GOT3 (cell line): ENCODE measurements around the gene STAP2.
"Not testable (repeated sequence)": the region's sequence is repeated elsewhere in the genome, so short reads cannot be mapped to it uniquely, and the experiment has no call there.

Experiments
- DNase-seq: peaks from one replicate; lab custom pipeline; 2025; ENCODE audit warnings: mixed read lengths; lab: John Stamatoyannopoulos, UW

The STAP2 gene

DNA sequence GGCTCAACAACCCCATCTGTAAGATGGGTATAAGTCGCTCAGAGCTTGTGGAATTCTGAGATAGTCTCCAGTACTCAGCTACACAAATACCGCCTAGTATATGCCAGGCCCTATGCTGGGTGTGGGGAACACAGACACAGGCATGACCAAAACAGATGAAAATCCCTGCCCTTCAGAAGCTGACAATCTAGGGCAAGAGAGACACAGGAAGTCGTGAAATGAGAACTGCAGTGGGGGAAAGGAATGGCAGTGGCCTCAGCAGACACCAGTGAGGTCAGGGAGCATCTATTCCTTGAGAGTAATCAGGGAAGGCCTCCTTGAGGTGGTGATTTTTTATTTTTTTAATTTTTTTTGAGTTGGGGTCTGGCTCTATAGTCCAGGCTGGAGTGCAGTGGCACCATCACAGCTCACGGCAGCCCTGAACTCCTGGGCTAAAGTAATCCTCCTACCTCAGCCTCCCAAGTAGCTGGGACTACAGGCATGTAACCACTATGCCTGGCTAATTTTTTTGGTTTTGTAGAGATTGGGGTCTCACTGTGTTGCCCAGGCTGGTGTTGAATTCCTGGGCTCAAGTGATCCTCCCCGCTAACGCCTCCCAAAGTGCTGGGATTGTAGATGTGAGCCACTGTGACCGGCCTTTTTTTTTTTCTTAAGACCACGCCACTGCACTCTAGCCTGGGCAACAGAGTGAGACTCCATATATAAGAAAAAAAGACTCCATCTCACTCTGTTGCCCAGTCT is 39.6 kb downstream of the STAP2 start:
- DNase-seq: no peak

DNA sequence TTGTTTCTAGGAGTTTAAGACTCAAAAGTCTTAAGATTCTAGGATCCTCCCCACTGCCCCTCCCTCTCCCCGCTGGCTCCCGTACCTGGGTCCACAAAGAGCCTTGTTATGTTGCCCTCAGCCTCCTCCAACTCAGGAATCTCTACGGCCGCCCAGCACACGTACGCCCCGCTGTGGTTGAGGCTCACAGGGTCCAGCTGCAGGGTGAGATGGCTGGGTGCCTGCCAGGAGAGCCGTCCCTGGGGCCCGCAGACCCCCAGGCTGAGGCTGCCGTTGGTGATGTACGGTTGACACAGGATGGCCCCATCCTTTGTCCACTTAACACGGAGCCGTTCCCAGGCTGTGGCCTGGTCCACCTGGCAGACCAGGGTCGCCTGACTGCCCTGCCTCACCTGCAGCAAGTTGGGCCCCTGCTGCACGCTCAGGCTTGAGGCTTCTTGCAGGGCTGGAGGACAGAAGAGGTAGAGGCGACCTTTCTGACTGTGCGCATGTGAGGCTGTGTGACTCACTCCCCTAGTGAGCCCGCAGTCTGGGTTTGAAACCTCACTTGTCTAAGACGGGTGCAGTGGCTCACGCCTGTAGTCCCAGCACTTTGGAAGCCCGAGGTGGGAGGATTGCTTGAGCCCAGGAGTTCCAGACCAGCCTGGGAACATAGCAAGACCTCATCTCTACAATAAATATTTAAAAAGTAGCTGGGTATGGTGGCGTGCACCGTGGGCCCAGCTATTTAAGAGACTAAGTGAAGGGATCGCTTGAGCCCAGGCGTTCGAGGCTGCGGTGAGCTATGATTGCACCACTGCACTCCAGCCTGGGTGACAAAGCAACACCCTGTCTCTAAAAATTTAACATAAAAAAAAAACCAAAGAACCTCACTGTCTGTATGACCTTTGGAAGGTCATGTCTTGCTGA is 40.5 kb downstream of the STAP2 start:
- DNase-seq: no peak

DNA sequence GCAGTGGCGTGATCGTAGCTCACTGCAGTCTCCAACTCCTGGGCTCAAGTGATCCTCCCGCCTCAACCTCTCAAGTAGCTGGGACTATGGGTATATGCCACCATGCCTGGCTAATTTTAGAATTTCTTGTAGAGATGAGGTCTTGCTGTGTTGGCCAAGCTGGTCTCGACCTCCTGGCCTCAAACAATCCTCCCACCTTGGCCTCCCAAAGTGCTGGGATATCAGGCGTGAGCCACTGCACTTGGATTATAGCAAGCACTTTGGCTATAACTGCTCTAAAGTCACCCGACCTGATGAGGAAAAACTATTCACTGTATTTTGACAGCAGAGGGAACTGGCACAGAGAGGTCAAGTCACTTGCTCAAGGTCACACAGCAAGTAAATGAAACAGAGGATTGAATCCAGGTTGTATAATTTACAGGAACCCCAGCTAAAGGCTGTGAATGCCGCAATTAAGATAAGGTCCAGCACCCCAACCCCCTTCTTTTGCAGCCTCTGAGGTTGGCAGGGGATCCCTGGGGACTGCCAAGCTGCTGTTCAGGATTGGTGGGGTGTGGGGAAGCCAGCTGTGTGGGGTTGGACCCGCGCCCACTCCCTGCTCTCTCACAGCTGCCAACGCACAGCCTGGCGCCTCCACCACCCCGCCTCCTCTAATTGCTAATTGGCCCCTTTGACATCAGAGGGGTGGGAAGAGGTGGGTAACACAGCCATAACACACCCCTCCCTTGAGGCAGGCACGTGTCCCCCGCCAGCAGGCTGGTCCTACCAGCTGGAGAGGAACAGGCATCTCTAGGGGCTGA is 42.5 kb downstream of the STAP2 start:
- DNase-seq: no peak

DNA sequence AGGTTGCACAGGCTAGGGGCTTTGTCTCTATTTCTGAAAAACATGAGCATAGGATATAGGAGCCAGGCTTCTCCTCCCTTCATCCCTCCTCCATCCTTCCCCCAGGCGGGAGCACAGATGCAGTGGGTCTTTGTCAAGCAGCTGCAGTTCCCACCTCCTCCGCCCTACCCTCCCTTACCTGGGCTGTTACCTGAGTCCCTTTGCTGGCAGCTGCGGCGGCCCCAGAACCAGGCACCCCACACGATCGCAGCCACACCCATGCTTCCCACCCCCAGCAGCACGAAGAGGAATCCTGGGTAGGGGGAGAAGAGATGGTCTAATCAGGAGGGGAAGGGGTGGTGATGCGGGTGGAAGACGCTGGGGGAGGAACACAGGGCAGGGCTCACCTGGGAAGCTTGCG is 44.2 kb downstream of the STAP2 start:
- DNase-seq: no peak

DNA sequence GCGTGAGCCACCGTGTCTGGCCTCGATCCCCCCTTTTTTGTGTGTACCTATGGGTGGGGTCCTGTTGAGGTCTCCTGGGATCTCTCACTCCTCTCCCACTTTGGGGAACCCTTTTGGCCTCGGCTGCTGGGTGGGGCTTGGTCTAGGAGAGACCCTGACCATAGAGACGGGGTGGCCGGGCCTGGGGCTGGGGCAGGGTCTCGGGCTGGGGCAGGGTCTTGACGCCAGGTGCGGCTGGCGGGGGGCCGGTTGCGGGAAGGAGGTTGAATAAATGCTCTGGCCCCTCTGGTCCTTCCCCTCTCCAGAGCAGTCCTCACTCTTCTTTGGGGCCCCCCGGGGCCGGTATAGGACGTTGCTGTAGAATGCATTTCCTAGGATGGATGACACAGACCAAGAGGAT is 46.1 kb downstream of the STAP2 start:
- DNase-seq: no peak

DNA sequence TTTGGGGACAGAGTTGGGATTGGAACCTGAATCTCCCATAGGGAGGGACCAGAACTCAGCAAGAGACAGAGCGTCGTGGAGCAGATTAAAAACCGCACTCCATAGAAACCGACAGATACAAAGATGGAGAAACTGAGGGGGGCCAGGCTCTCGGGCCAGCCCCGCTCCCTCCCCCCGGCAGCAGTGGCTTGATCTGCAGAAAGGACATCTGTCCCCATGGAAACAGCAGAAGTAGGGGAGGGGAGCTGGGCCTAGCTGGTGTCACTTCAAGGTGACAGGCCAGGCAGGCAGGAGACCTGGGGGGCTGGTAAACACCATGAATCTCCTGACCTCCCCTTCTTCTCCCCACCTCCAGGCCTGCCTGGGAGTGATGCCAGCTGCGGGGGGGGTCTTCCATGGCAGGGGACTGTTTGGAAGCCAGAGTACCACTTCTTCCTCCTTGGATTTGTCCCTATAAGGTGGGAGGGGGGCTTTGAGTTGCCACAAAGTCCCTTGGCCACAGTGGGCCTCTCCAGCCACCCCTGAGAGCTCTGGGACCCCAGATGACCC is 47.4 kb downstream of the STAP2 start:
- DNase-seq: no peak

DNA sequence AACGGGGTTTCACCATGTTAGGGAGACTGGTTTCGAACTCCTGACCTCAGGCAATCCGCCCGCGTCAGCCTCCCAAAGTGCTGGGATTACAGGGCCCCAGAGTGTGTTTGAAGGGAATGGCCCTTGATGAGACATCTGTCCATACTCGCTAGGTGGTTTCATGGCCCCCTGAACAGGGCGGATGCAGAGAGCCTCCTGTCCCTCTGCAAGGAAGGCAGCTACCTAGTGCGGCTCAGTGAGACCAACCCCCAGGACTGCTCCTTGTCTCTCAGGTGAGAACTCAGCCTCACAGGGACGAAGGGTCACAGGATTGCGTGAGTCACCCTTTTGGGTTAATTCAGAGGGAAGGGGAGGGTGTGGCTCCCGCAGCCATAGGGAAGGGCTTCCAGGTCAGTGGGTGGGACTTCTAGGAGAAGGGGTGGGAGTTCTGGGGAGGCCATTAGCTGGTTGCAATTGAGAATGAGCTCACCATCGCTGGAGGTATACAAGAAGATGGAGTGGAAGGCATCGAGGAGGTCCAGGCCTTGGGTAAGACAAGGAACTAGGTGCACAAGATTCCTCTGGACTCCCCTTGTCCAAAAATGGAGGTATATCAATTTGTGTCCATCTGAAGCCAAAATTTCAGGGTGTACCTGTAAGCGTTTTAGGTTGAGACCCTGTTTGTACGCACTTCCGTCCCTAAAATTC is 50.4 kb downstream of the STAP2 start:
- DNase-seq: no peak

DNA sequence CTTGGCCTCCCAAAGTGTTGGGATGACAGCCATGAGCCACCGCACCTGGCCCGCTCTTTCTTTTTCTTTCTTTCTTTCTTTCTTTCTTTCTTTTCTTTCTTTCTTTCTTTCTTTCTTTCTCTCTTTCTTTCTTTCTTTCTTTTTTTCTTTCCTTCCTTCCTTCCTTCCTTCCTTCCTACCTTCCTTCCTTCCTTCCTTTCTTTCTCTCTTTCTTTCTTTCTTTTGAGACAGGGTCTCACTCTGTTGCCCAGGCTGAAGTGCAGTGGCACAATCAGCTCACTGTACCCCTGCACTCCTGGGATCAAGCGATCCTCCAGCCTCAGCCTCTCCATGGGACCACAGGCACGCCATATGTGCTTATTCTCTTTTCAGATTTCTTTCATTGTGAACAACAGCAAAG is 52.5 kb downstream of the STAP2 start:
- DNase-seq: not testable (repeated sequence)

DNA sequence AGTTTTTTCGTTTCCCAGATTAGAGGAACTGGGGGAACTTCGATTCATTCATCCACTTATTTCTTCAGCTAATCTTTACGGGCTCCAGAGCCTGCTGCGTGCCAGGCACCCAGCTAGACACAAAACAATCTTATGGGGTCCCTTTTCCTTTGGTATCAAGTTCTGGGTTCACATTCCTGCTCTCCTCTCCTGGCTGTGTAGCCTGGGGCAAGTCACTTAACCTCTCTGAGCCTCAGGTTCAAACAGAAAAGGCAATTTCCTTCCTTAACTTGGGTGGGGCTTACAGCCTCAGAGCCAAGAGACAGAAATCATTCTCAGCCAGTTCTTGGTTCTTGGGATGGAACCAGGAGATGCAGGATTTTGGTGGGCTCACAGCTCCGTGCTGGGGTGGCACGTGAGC is 53.7 kb downstream of the STAP2 start:
- no peak for DNase-seq

DNA sequence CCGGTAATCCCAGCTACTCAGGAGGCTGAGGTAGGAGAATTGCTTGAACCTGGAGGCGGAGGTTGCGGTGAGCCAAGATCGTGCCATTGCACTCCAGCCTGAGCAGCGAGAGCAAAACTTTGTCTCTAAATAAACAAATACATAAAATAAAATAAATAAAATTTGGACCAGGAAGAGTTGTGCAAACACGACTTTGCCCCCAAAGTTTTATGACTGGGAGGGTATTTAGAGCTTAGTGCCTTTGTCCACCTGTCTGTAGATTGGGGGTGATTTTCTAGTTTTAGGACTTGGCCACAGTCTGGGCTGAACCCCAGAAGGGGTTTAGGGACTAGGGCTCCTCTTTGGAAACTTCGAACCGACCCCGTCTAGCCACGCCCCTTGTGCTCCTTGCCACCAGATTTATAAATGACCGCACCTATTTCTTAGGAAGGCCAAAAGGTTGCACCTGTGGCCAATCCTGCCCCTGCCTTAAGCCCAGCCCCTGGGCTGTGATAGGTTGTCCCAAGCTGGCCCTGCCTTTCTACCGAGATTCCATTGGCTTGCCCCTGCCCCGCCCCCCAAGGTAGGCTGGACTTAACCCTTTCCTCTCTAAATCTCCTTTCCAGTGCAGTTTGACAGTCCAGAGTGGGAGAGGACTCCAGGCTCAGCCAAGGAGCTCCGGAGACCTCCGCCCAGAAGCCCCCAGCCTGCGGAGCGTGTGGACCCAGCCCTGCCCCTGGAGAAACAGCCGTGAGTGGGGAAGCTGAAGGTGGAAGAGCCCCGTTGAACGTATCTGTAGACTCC is 54.3 kb downstream of the STAP2 start:
- no peak for DNase-seq

DNA sequence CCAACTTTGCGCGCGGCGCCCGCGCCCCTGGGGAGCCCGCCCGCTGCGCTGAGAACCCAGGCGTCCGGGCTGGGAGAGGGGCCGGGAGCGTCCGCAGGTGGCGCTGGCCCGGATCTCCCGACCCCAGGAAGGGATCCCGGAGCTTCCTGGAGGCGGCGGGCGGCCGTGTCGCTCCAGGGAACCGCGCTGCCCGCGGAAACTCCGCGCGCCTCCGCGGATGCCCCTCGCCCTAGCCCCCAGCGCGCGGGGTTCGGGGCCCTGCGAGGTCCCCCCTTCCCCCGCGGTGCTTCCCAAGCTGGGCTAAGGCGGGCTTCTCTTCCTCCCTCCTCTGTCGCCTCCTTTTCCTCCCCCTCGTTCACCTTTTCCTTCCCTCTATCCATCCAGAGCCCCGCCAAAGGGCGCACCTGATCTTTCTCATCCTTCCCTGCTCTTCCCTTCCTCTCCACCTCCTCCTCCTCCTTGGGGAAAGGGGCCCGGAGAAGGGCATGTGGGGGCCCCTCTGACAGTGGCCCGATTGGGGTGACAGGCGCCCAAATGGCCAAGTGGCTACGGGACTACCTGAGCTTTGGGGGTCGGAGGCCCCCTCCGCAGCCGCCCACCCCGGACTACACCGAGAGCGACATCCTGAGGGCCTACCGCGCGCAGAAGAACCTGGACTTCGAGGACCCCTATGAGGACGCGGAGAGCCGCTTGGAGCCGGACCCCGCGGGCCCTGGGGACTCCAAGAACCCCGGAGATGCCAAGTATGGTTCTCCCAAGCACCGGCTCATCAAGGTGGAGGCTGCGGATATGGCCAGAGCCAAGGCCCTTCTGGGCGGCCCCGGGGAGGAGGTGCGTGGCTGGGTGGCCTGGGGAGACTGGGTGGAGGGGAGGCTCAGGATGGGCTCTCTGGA is 58.9 kb downstream of the STAP2 start:
- DNase-seq: no peak

DNA sequence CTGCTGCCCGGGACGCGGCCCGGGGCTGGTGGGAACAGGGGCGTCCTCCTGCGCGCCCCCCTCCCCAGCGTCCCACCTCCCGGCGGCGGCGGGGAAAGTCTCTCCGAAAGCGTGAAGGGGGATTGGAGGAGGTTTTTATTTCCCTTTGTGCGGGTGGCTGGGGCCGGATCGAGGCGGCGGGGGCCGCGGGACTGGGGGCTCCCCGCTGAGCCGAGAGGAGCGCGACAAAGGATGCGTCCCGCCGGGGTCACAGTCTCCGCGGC is 59.4 kb downstream of the STAP2 start:
- DNase-seq: no peak

DNA sequence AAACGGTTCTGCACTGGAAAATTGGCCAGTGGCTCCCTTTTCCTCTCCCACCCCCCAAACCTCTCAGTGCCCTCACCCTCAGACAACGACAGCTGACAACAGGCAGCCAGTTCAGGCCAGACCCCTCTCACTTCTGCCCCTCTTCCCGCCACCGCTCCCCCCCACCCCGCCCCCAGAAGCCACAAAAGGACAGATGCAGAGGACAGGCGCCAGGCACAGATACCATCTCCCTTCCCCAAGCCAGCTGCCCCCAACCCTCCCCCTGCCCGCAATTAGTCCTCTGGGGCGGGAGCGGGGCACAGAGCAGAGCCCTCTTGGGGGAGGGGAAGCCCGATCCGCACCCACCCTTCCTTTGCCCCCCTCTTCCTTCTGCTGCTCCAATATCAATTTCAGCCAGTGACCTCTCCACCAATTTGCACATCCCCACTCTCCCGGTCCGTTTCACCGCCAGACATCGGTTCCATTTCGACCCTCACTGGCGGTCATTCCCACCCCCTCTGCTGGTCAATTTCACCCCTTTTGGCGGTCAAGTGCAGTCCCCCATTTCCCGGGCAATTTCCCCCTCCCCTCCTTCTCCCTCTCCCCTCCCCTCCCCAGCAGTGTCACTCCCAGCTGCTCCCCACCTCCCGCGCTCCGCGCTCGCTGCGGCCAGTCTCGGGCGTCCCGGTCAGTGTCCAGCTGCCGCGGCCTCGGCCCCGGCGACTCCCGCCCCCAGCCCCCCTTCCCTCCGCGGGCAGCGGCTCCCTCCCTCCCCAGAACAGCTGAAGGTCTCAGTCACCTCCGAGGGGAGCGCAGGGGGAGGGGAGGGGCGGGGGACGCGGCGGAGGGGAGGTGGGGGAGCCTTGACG is 60.0 kb downstream of the STAP2 start, which contains the start of gene SHD:
Gene SHD (plus strand): TSS at position 848 of the 848 bp plus-strand sequence. CDS start 798 bp downstream, outside the sequence.
- no peak for DNase-seq

DNA sequence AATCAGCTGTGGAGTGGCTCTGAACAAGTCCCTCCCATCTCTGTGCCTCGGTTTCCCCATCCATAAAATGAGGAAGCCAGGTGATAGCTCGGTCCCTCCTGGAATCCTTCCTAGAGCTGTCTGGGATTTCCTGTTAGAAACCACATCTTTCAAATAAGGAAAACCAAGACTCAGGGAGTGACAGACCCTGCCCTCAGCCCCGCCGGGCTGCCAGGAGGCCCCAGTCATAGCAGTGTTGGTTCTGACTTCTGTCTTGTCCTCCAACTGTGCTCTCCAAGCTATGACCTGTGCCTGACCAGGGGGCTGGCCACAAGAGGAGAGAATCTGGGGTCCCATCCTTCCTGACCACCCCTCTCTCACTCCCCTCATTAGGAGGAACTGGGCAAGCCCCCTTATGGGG is 60.6 kb downstream of the STAP2 start:
- DNase-seq: no peak

DNA sequence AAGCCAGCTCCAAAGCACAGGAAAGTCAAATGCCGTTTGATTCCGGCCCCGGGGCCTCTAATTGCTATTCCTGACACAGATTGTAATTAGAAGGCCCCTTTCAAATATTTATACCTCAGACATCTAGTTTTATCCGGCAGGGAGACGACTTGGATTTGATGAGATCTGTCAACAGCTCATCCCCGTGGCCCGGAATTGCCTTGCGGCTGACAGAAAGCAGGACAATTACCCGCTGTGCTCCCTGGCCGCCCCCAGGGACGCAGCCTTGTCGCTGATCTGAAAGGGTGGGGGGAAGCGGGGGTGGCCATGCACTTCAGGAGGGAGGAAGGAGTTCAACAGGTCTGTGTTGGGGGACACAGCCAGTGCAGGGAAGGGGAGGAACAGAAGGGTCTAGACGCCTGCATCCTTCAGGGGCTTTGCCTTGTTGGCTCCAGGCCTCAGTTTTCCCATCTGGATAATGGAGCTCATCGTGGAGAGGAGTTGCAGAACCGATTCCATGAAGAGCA is 61.4 kb downstream of the STAP2 start:
- DNase-seq: no peak

DNA sequence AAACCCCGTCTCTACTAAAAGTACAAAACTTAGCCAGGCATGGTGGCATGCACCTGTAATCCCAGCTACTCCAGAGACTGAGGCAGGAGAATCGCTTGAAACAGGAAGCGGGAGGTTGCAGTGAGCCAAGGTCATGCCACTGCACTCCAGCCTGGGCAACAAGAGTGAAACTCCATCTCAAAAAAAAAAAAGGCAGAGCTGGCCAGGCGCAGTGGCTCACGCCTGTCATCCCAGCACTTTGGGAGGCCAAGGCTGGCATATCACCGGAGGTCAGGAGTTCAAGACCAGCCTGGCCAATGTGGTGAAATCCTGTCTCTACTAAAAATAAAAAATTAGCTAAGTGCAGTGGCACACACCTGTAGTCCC is 64.3 kb downstream of the STAP2 start:
- DNase-seq: not testable (repeated sequence)
